Glomerular visceral epithelial cell (primary cell): ENCODE measurements around the gene RASA4.
"Not testable (repeated sequence)": the region's sequence is repeated elsewhere in the genome, so short reads cannot be mapped to it uniquely, and the experiment has no call there.

Source experiments
- DNase-seq: peaks from one replicate; pipeline ENCODE4 v3.0.0-alpha.2; 2016; ENCODE audit errors: extremely low spot score

Gene RASA4

GRCh38 chr7:102543596-102543995, 73.0 kb downstream of the RASA4 start, which contains the start of gene UPK3BL2:
TSS of gene UPK3BL2 (minus strand) at chr7:102543696. CDS start at chr7:102543636, 60 bp downstream.
- DNase-seq: not testable (repeated sequence)

GRCh38 chr7:102542771-102543170, 73.8 kb downstream of the RASA4 start:
- not testable (repeated sequence) for DNase-seq

DNA sequence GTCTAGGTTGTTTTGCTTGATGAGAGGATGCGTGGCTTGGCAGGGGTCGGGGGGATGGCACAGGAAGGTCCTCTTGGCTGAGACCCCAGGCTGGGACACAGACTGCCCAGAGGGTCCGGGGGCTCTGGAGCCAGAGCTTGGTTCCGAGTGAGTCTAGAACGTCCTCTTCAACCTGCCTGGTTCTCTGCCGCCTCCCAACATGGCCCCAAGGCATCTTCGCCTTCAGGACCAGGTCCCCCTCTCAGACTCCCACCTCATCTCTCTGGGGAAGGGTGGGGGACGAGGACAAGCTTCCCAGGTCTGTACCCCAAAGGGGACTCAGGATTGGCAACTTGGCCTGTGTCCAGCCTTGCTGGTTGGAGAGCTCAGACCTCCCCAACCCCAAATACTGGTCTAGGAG, 74.5 kb downstream of the RASA4 start:
- not testable (repeated sequence) for DNase-seq

GRCh38 chr7:102540604-102541003, 76.0 kb downstream of the RASA4 start:
- DNase-seq: not testable (repeated sequence)

DNA sequence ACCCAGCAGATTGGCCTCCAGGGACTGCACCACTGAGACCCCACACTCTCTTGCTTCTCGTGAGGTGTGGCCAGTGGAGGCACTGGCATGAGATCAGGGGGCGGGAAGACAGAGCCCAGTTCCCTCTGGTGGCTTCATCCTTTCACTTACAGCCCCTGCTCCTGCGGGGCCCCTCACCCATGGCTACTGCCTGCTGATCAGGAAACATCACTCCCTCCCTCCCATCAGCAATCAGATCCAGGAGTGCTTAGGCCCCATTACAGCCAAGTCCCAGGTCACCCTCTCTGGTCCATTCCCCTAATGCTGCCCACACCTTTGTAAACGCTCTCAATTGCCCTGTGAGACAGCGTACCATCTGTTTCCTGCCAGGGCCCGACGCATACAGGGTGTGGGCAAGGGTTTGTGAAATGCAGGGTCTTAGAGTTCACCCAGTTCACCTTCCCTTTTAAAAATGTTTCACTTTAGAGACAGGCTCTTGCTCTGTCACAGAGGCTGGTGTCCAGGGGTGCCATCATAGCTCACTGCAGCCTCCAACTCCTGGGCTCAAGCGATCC, 81.4 kb downstream of the RASA4 start:
- not testable (repeated sequence) for DNase-seq

- DNase-seq: not testable (repeated sequence)
These were observed 84.4 kb downstream of the RASA4 start for GRCh38 chr7:102532127-102532526.

GRCh38 chr7:102531583-102531982, 85.0 kb downstream of the RASA4 start:
- DNase-seq: not testable (repeated sequence)

- not testable (repeated sequence) for DNase-seq
These were observed 88.4 kb downstream of the RASA4 start for GRCh38 chr7:102527822-102528793.

DNA sequence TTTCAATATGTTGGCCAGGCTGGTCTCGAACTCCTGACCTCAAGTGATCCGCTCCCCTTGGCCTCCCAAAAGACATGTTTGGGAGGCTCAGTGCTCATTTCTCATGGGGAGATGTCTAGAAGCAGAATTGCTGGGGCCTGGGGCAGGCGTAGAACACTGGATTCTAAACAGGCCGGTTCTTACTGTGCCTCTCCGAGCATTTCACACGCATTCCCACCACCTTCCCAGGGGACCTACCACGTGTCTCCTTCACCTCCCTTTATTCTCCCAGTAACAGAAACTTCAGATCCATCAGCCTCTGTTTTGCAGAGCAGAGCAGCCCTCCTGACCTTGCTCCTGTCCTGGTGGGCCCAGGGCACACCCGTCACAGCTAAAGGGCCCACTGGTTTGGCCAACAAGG, 89.4 kb downstream of the RASA4 start:
- not testable (repeated sequence) for DNase-seq

- not testable (repeated sequence) for DNase-seq
These were observed 91.8 kb downstream of the RASA4 start for GRCh38 chr7:102524803-102525202.
